Naive B cell (primary cell): Measurements from ENCODE around the gene KCNE5. TPM values are rescaled to one million over a fixed set of nuclear protein-coding genes. Genes with fewer than 3 reads are reported as not detected.
"Not testable (repeated sequence)": the region's sequence is repeated elsewhere in the genome, so short reads cannot be mapped to it uniquely, and the experiment has no call there.

Experiments used
- ATAC-seq, 2 donors: fragments of 150-1000 bp; cut with Tn5 transposase; 2 replicates each; pipeline ENCODE4 v1.10.0; 2021; ENCODE audit warnings: low read depth in 2 of 2, mild to moderate bottlenecking in 2 of 2, moderate library complexity in 2 of 2
- DNase-seq: peaks from one replicate; pipeline ENCODE4 v3.0.0; 2022
- H3K27ac Mint-ChIP-seq, 6 donors: one replicate each; pipeline ENCODE4 v1.8.0; 2020 to 2022; ENCODE audit warnings: mild to moderate bottlenecking in 6 of 6, mixed read lengths in 6 of 6, moderate library complexity in 5 of 6, inconsistent platforms in 2 of 6
- H3K27me3 Mint-ChIP-seq, 3 donors: one replicate each; pipeline ENCODE4 v1.8.0; 2021 to 2022; ENCODE audit warnings: mixed read lengths in 3 of 3, mild to moderate bottlenecking in 1 of 3
- H3K36me3 Mint-ChIP-seq, 2 donors: one replicate each; pipeline ENCODE4 v1.8.0; 2020 to 2022; ENCODE audit warnings: mixed read lengths in 2 of 2, inconsistent platforms in 1 of 2, mild to moderate bottlenecking in 1 of 2
- H3K4me1 Mint-ChIP-seq, 3 donors: one replicate each; pipeline ENCODE4 v1.8.0; 2020 to 2022; ENCODE audit warnings: mixed read lengths in 3 of 3, inconsistent platforms in 1 of 3, mild to moderate bottlenecking in 1 of 3, moderate library complexity in 1 of 3
- H3K4me3 Mint-ChIP-seq, 8 donors: one replicate each; pipeline ENCODE4 v1.8.0; 2020 to 2022; ENCODE audit warnings: mild to moderate bottlenecking in 8 of 8, mixed read lengths in 8 of 8, moderate library complexity in 8 of 8, inconsistent platforms in 2 of 8
- H3K9me3 Mint-ChIP-seq, 7 donors: one replicate each; pipeline ENCODE4 v1.8.0; 2020 to 2022; ENCODE audit warnings: mixed read lengths in 7 of 7, mild to moderate bottlenecking in 5 of 7, inconsistent platforms in 2 of 7, moderate library complexity in 1 of 7
- polyA plus RNA-seq, 6 donors: library from polyadenylated mRNA; unstranded; fragments of 300-500 nt; fragmentation: Illumina TruSeq; gene quantifications; one replicate each; pipeline ENCODE4 v1.2.3, GENCODE V29; 2021; ENCODE audit warnings: low read depth in 6 of 6

The KCNE5 gene
- polyA plus RNA-seq, 6 donors from 2014 or later, result not detected

GRCh38 chrX:109638158-109638557 lies 13.2 kb upstream of the KCNE5 start:
- no peak for ATAC-seq

GRCh38 chrX:109637477-109637876 lies 12.5 kb upstream of the KCNE5 start:
- not testable (repeated sequence) for H3K36me3 Mint-ChIP-seq, H3K27me3 Mint-ChIP-seq, H3K9me3 Mint-ChIP-seq, DNase-seq, H3K4me3 Mint-ChIP-seq, H3K4me1 Mint-ChIP-seq, H3K27ac Mint-ChIP-seq, ATAC-seq

More at GRCh38 chrX:109638158-109638557, 13.2 kb upstream of the KCNE5 start:
- Mint-ChIP-seq H3K27me3 (no peaks in the 10 kb centered on the region), H3K36me3 (no peaks in the 10 kb centered on the region), H3K4me3 (no peak overlapping the region), H3K27ac (no peak overlapping the region), H3K9me3 (no peaks in the 10 kb centered on the region), H3K4me1 (no peaks in the 10 kb centered on the region)
- DNase-seq, result no peak

GRCh38 chrX:109635146-109635545 lies 10.2 kb upstream of the KCNE5 start:
- Mint-ChIP-seq H3K36me3 (no peaks in the 10 kb centered on the region), H3K27ac (peak overlapping the region in 1 of 6 donors; percentile 60), H3K27me3 (no peaks in the 10 kb centered on the region), H3K4me1 (no peaks in the 10 kb centered on the region), H3K9me3 (no peaks in the 10 kb centered on the region), H3K4me3 (no peak overlapping the region)
- DNase-seq (no peak), ATAC-seq (peak in 1 of 2 donors; percentile 27)

GRCh38 chrX:109632906-109633504 lies 8.0 kb upstream of the KCNE5 start:
- Mint-ChIP-seq H3K27ac (no peak overlapping the region), H3K9me3 (no peaks in the 10 kb centered on the region), H3K4me1 (no peaks in the 10 kb centered on the region), H3K27me3 (no peaks in the 10 kb centered on the region), H3K36me3 (no peaks in the 10 kb centered on the region), H3K4me3 (no peak overlapping the region)
- no peak for DNase-seq
- ATAC-seq, result no peak

- Mint-ChIP-seq H3K4me3 (no peak overlapping the region), H3K9me3 (peaks cover 0 to 5% (median 0%) of the 10 kb centered on the region in 7 donors), H3K27me3 (peaks cover 0 to 2% (median 1%) of the 10 kb centered on the region in 3 donors)
These were observed 4.3 kb upstream of the KCNE5 start for GRCh38 chrX:109629310-109629709.

GRCh38 chrX:109626637-109627036 lies 1.7 kb upstream of the KCNE5 start:
- Mint-ChIP-seq H3K36me3 (peaks cover 4 to 7% of the 10 kb centered on the region in 2 donors), H3K27me3 (peaks cover 0 to 8% (median 6%) of the 10 kb centered on the region in 3 donors), H3K4me1 (peaks cover 0 to 4% (median 0%) of the 10 kb centered on the region in 3 donors), H3K9me3 (peaks cover 0 to 7% (median 0%) of the 10 kb centered on the region in 7 donors), H3K4me3 (no peak overlapping the region), H3K27ac (no peak overlapping the region)
- ATAC-seq (no peak), DNase-seq (no peak)

More at GRCh38 chrX:109629310-109629709, 4.3 kb upstream of the KCNE5 start:
- no peak for ATAC-seq
- Mint-ChIP-seq H3K27ac (no peak overlapping the region), H3K36me3 (peaks cover 0 to 2% of the 10 kb centered on the region in 2 donors), H3K4me1 (no peaks in the 10 kb centered on the region)
- no peak for DNase-seq

- Mint-ChIP-seq H3K4me1 (peaks cover 0 to 4% (median 0%) of the 10 kb centered on the region in 3 donors), H3K9me3 (peaks cover 0 to 7% (median 0%) of the 10 kb centered on the region in 7 donors), H3K4me3 (peak overlapping the region in 1 of 8 donors; percentile 77), H3K27me3 (peaks cover 0 to 8% (median 6%) of the 10 kb centered on the region in 3 donors), H3K36me3 (peaks cover 4 to 7% of the 10 kb centered on the region in 2 donors), H3K27ac (no peak overlapping the region)
- ATAC-seq (no peak), DNase-seq (no peak)
These were observed 975 bp downstream of the KCNE5 start for GRCh38 chrX:109623997-109624396.

- no peak overlapping the region for H3K4me3 Mint-ChIP-seq
- H3K27ac Mint-ChIP-seq, result no peak overlapping the region
- H3K36me3 Mint-ChIP-seq, result peaks cover 4 to 7% of the 10 kb centered on the region in 2 donors
- H3K9me3 Mint-ChIP-seq, result peaks cover 0 to 2% (median 0%) of the 10 kb centered on the region in 7 donors
- DNase-seq, result no peak
- peaks cover 0 to 4% (median 0%) of the 10 kb centered on the region in 3 donors for H3K4me1 Mint-ChIP-seq
- ATAC-seq, result no peak
- H3K27me3 Mint-ChIP-seq, result peaks cover 0 to 8% (median 6%) of the 10 kb centered on the region in 3 donors
These were observed 2.7 kb downstream of the KCNE5 start for GRCh38 chrX:109622270-109622669.

- DNase-seq (no peak), ATAC-seq (no peak)
- H3K27me3 Mint-ChIP-seq, result peaks cover 0 to 8% (median 6%) of the 10 kb centered on the region in 3 donors
- H3K27ac Mint-ChIP-seq, result no peak overlapping the region
- peaks cover 0 to 2% (median 0%) of the 10 kb centered on the region in 7 donors for H3K9me3 Mint-ChIP-seq
- H3K4me3 Mint-ChIP-seq, result no peak overlapping the region
- H3K36me3 Mint-ChIP-seq, result peaks cover 4 to 7% of the 10 kb centered on the region in 2 donors
- H3K4me1 Mint-ChIP-seq, result peaks cover 0 to 4% (median 0%) of the 10 kb centered on the region in 3 donors
These were observed 5.2 kb downstream of the KCNE5 start for GRCh38 chrX:109619771-109620170.

GRCh38 chrX:109614951-109615350 lies 10.0 kb downstream of the KCNE5 start:
- Mint-ChIP-seq H3K27ac (peak overlapping the region in 1 of 6 donors; percentile 23), H3K27me3 (peaks cover 0 to 6% (median 0%) of the 10 kb centered on the region in 3 donors), H3K36me3 (no peaks in the 10 kb centered on the region), H3K4me1 (no peaks in the 10 kb centered on the region), H3K9me3 (peaks cover 0 to 2% (median 0%) of the 10 kb centered on the region in 7 donors), H3K4me3 (no peak overlapping the region)
- no peak for DNase-seq
- no peak for ATAC-seq

GRCh38 chrX:109601486-109601885 lies 23.5 kb downstream of the KCNE5 start:
- Mint-ChIP-seq H3K4me1 (peaks cover 0 to 4% (median 0%) of the 10 kb centered on the region in 3 donors), H3K27me3 (peaks cover 32 to 66% (median 43%) of the 10 kb centered on the region in 3 donors), H3K4me3 (no peak overlapping the region), H3K36me3 (peaks cover 4 to 7% of the 10 kb centered on the region in 2 donors), H3K27ac (no peak overlapping the region), H3K9me3 (peaks cover 4 to 13% (median 8%) of the 10 kb centered on the region in 7 donors)
- ATAC-seq (no peak), DNase-seq (no peak)

GRCh38 chrX:109600237-109600651 lies 24.7 kb downstream of the KCNE5 start:
- H3K36me3 Mint-ChIP-seq, result peaks cover 1 to 4% of the 10 kb centered on the region in 2 donors
- peaks cover 0 to 3% (median 2%) of the 10 kb centered on the region in 7 donors for H3K9me3 Mint-ChIP-seq
- DNase-seq (no peak), ATAC-seq (no peak)
- H3K4me1 Mint-ChIP-seq, result peaks cover 0 to 4% (median 0%) of the 10 kb centered on the region in 3 donors
- peak overlapping the region in 1 of 6 donors; percentile 39 for H3K27ac Mint-ChIP-seq
- no peak overlapping the region for H3K4me3 Mint-ChIP-seq
- peaks cover 29 to 53% (median 37%) of the 10 kb centered on the region in 3 donors for H3K27me3 Mint-ChIP-seq

GRCh38 chrX:109596015-109596414 lies 29.0 kb downstream of the KCNE5 start:
- no peak for ATAC-seq
- Mint-ChIP-seq H3K27ac (no peak overlapping the region), H3K4me1 (peaks cover 0 to 4% (median 0%) of the 10 kb centered on the region in 3 donors), H3K27me3 (peaks cover 5 to 15% (median 12%) of the 10 kb centered on the region in 3 donors), H3K4me3 (no peak overlapping the region), H3K9me3 (no peaks in the 10 kb centered on the region), H3K36me3 (peaks cover 0 to 4% of the 10 kb centered on the region in 2 donors)
- no peak for DNase-seq

- Mint-ChIP-seq H3K36me3 (no peaks in the 10 kb centered on the region), H3K27ac (peak overlapping the region in 1 of 6 donors; percentile 1), H3K9me3 (no peaks in the 10 kb centered on the region), H3K4me3 (no peak overlapping the region), H3K27me3 (peaks cover 0 to 26% (median 16%) of the 10 kb centered on the region in 3 donors), H3K4me1 (no peaks in the 10 kb centered on the region)
- DNase-seq (no peak), ATAC-seq (no peak)
These were observed 34.8 kb downstream of the KCNE5 start for GRCh38 chrX:109590176-109590575.
